Testis (tissue), 2 donors: Measurements from ENCODE around the gene NECTIN1.

ENCODE experiments used
- POLR2A ChIP-seq: fragments of 450-650 bp; IDR thresholded peaks from one replicate; pipeline ENCODE4 v1.6.1; 2017; ENCODE audit warnings: antibody characterized with exemption, mild to moderate bottlenecking, moderate library complexity
- TF ChIP-seq, protein P1 (sequence below), 3 experiments: fragments of 450-650 bp in 2 of 3; fragments of 200-600 bp in 1 of 3; sonication (generic) in 1 of 3; IDR thresholded peaks; one replicate each; pipeline ENCODE4 v1.5.1; 2016 to 2019; ENCODE audit warnings: antibody characterized with exemption in 3 of 3, mild to moderate bottlenecking in 2 of 3, moderate library complexity in 1 of 3

DNA sequence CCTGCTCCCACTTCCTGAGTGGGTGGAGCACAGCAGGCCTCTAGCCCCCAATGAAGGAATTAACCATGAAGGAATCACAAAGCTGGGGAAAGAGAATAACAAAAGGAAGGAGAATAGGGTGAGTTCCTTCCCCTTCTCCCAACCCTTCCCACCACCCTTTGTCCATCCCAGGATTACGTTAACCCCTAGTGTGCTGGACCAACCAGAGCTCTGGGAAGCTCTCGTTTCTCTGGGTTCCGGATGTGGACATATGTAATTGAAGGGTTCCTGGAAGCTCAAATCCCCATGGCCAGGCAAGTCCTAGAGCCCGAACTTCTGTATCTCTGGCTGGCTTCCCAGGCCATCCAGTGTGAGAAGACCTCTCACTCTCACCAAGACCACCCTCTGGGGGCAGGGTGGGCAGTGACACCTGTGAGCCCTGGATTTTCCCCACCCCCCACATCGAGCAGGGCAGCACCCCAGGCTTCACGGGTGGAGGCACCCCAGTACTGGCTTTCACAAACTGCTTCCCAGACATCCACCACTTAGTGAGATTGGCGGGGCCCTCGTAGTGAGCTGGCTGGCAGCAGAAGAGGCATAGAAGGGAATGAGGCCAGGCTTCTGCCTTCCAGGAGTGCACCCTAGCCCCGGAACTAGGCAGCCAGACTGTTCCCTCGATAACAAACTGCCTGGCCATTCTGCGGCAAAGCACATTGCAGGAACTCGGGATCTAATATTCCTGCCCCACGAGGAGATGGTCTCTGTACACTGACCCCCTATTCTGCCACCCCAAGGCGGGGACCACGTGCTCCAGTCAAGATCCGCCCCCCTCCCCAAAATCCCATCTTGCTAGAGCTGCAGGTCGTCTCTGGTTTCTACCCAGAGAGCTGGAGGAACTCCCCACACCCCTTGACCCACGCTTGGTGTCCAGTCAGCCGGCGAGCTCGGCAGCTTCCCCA is 2.1 kb downstream of the NECTIN1 start:
- TF ChIP-seq POLR2A, result no peak
- TF ChIP-seq, protein P1, sequence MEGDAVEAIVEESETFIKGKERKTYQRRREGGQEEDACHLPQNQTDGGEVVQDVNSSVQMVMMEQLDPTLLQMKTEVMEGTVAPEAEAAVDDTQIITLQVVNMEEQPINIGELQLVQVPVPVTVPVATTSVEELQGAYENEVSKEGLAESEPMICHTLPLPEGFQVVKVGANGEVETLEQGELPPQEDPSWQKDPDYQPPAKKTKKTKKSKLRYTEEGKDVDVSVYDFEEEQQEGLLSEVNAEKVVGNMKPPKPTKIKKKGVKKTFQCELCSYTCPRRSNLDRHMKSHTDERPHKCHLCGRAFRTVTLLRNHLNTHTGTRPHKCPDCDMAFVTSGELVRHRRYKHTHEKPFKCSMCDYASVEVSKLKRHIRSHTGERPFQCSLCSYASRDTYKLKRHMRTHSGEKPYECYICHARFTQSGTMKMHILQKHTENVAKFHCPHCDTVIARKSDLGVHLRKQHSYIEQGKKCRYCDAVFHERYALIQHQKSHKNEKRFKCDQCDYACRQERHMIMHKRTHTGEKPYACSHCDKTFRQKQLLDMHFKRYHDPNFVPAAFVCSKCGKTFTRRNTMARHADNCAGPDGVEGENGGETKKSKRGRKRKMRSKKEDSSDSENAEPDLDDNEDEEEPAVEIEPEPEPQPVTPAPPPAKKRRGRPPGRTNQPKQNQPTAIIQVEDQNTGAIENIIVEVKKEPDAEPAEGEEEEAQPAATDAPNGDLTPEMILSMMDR (IDR thresholded peaks at IDR 0.05), result no peak
